ENCODE measurements around the gene CCDC85C. TPM values are rescaled to one million over a fixed set of nuclear protein-coding genes. Genes with fewer than 3 reads are reported as not detected.
A peak's percentile ranks its signal among the peaks of the same experiment; 100 is the strongest.

Gene CCDC85C
- total RNA-seq, 1 donor from 2014 or later: 82.2 TPM

DNA sequence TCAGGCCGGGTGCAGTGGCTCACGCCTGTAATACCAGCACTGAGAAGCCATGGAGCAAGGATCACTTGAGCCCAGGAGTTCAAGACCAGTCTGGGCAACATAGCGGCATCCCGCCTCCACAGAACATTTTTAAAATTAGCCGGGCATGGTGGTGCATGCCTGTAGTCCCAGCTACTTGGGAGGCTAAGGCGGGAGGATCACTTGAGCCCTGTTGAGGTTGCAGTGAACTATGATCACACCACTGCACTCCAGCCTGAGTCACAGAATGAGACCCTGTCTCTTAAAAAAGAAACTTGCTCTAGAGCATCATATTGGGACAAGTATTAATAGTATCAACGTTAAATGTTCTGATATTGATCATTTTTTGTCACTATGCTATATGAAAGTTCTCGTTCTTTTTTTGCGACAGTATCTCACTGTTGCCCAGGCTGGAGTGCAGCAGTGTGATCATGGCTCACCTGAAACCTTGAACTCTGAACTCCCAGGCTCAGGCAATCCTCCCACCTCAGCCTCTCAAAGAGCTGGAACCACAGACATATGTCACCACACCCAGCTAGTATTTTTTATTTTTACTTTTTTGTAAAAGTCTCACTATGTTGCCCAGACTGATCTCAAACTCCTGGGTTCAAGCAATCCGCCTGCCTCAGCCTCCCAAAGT is 47.7 kb downstream of the CCDC85C start:
- Mint-ChIP-seq H3K36me3 (peaks cover 4% of the 10 kb centered on the region), H3K9me3 (no peaks in the 10 kb centered on the region), H3K27ac (peak overlapping the region; percentile 73), H3K4me1 (peaks cover 27% of the 10 kb centered on the region), H3K27me3 (ENCODE audit: low read depth) (no peaks in the 10 kb centered on the region), H3K4me3 (no peak overlapping the region)
- no peak for DNase-seq (ENCODE audit: low spot score in 2 of 2, unreplicated experiment in 2 of 2)
- TF ChIP-seq, protein P1, sequence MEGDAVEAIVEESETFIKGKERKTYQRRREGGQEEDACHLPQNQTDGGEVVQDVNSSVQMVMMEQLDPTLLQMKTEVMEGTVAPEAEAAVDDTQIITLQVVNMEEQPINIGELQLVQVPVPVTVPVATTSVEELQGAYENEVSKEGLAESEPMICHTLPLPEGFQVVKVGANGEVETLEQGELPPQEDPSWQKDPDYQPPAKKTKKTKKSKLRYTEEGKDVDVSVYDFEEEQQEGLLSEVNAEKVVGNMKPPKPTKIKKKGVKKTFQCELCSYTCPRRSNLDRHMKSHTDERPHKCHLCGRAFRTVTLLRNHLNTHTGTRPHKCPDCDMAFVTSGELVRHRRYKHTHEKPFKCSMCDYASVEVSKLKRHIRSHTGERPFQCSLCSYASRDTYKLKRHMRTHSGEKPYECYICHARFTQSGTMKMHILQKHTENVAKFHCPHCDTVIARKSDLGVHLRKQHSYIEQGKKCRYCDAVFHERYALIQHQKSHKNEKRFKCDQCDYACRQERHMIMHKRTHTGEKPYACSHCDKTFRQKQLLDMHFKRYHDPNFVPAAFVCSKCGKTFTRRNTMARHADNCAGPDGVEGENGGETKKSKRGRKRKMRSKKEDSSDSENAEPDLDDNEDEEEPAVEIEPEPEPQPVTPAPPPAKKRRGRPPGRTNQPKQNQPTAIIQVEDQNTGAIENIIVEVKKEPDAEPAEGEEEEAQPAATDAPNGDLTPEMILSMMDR (IDR thresholded peaks at IDR 0.05; ENCODE audit: unreplicated experiment): no peak

DNA sequence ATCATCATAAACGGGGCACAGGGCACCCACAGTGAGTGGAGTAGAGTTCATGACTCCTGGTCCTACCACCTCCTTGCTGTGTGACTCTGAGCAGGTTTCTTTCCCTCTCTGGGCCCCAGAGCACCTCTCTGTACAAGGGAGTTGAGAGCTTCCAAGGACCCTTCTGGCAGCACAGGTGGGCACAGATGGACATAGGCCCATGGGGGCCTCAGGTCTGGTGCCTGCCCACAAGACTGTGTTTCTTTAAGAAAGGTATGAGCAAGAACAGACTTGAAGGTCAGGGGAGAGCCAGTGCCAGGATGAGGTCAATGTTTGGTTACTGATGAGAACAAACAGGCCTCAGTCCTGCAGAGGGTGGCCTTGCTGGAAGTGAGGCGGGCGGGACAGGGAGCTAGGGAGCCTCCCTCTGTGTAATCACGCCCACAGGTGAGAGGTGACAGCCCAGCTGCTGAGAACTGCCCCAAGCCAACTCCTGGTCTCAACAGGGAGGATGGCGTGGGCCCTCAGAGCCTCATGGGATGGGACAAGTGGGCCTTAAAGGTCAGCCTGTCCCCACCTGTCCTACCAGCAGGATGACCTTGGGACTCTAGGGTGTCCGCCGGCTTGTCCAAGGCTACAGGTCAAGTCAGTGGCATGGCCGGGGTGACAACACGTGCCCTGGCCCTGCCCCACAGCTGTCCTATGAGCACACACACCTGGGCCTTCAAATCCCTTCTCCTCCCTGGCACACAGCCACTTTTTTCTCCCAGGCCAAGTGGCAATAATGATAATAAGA is 49.1 kb downstream of the CCDC85C start:
- Mint-ChIP-seq H3K27ac (peak overlapping the region; percentile 32), H3K4me1 (peaks cover 29% of the 10 kb centered on the region), H3K36me3 (peaks cover 4% of the 10 kb centered on the region), H3K4me3 (no peak overlapping the region), H3K27me3 (ENCODE audit: low read depth) (no peaks in the 10 kb centered on the region), H3K9me3 (no peaks in the 10 kb centered on the region)
- no peak for DNase-seq (ENCODE audit: low spot score in 2 of 2, unreplicated experiment in 2 of 2)
- TF ChIP-seq, protein P1 (IDR thresholded peaks at IDR 0.05; ENCODE audit: unreplicated experiment): no peak

DNA sequence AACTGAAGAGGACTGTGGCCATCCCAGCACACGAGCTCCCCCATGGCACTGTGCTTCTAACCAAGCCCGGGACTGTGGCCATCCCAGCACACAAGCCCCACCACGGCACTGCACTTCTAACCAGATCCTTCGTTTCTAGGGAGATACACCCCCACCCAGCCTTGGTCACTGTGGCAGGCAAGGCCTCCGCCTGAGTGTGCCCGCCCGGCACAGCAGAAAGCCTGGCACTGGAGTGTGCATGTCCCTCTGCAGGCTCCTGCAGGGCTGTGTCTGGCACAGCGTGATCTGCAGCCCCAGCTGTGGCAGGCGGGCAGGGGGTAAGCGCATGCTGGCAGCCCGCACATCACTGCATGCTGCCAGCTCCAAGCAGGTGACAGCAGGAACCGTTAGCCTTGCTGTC is 49.8 kb downstream of the CCDC85C start:
- Mint-ChIP-seq H3K27ac (peak overlapping the region; percentile 17), H3K9me3 (no peaks in the 10 kb centered on the region), H3K4me3 (no peak overlapping the region), H3K36me3 (peaks cover 4% of the 10 kb centered on the region), H3K27me3 (ENCODE audit: low read depth) (no peaks in the 10 kb centered on the region), H3K4me1 (peaks cover 29% of the 10 kb centered on the region)
- DNase-seq (ENCODE audit: low spot score in 2 of 2, unreplicated experiment in 2 of 2): no peak
- TF ChIP-seq, protein P1 (IDR thresholded peaks at IDR 0.05; ENCODE audit: unreplicated experiment): no peak

DNA sequence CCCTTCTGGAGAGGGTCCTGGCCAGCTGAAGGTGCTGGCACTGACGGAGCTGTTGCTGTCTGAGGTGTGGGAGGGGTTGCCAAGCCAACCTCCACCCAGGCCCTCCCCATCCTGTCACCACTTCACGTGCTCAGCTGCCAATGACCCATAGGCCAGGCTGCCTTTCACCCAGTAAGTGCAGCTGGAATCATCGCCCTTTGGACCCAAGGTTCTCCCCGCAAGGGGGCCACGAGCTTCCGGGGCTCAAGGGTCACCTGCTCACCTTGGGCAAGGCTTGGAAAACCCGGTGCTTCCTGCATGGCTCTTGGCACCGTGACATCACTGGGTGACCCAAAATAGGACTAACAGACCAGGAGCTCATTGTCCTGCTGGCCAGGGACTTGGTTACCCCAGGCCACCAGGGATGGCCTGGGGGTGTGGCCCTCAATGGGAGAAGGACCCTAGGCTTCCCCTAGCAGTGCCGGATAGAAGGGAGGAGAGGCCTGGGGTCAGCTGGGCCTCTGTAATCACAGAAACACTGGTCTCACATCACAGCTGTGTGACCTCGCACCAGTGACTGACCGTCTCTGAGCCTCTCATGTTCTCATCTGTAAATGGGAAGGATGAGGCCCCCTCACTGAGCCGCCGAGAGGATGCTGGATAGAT is 51.3 kb downstream of the CCDC85C start:
- no peak for DNase-seq (ENCODE audit: low spot score in 2 of 2, unreplicated experiment in 2 of 2)
- peaks cover 42% of the 10 kb centered on the region for H3K4me1 Mint-ChIP-seq
- H3K27me3 Mint-ChIP-seq (ENCODE audit: low read depth): no peaks in the 10 kb centered on the region
- no peak overlapping the region for H3K27ac Mint-ChIP-seq
- TF ChIP-seq, protein P1 (IDR thresholded peaks at IDR 0.05; ENCODE audit: unreplicated experiment): no peak
- no peak overlapping the region for H3K4me3 Mint-ChIP-seq
- peaks cover 2% of the 10 kb centered on the region for H3K36me3 Mint-ChIP-seq
- H3K9me3 Mint-ChIP-seq: no peaks in the 10 kb centered on the region

DNA sequence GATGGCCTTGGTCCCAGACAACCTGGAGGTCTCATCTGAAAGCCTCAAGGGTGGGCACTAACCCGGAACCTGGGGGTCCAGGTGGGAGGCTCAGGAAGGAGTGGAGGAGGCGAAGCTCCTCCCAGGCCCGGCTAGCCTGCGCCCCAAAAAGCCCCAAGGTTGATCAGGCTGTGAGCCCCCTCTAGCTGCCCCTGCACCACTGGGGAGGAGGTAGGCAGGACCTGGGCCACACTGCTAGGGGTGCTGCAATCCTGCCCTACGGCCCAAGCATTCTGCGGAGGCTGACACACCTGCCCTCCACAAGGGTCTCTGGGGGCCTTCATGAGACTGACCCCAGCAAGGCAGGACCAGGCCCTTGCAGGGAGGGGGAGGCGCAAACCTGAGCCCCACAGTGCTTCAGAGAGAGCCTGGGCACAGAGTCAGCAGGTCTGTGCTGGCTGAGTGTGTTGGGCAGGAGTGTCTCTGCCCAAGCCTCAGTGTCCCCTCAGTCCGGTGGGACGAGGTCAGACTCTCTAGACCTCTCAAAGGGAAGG is 51.9 kb downstream of the CCDC85C start:
- peaks cover 42% of the 10 kb centered on the region for H3K4me1 Mint-ChIP-seq
- TF ChIP-seq, protein P1 (IDR thresholded peaks at IDR 0.05; ENCODE audit: unreplicated experiment): no peak
- no peak overlapping the region for H3K4me3 Mint-ChIP-seq
- H3K27ac Mint-ChIP-seq: no peak overlapping the region
- H3K27me3 Mint-ChIP-seq (ENCODE audit: low read depth): no peaks in the 10 kb centered on the region
- no peak for DNase-seq (ENCODE audit: low spot score in 2 of 2, unreplicated experiment in 2 of 2)
- peaks cover 2% of the 10 kb centered on the region for H3K36me3 Mint-ChIP-seq
- no peaks in the 10 kb centered on the region for H3K9me3 Mint-ChIP-seq

Data from mesothelial cell of epicardium (in vitro differentiated cells).